ENCODE data around the gene PDE4C.
A peak's percentile ranks its signal among the peaks of the same experiment; 100 is the strongest.

PDE4C gene

DNA sequence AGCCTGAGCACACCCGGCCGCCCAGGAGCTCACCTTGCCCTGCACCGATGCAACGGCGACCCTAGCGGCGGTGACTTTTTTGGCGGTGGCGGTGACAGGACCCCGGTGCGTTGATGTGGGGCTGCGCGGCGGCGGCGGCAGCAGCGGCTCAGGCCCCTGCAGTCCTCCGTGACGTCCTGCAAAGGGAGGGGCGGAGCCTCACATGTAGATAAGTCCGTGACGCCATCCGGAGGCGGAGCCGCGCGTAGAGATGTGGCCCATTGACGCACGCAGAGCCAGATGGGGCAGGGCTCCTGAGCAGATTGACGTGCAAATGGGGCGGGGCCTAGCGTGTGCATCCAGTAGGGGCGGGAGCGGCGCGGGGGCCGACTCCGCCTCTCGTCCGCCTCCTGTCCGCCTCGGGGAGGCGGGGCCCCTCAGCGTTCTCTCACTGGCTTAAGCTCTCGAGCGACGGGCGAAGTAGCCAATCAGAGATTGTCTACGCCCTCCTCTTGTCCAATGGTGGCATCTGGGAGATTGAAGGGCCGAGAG lies 22.3 kb downstream of the PDE4C start, which contains the start of gene RAB3A:
RAB3A (minus strand) TSS at position 180 of the 531 bp plus-strand sequence. CDS start 1,302 bp downstream, outside the sequence.
- peak within 1 kb of the TSS; percentile 97 for H3K4me2 ChIP-seq (ENCODE audit: low read length)
- peaks cover 2% of the 10 kb centered on the region for H3K4me1 ChIP-seq
- TF ChIP-seq, protein P1, sequence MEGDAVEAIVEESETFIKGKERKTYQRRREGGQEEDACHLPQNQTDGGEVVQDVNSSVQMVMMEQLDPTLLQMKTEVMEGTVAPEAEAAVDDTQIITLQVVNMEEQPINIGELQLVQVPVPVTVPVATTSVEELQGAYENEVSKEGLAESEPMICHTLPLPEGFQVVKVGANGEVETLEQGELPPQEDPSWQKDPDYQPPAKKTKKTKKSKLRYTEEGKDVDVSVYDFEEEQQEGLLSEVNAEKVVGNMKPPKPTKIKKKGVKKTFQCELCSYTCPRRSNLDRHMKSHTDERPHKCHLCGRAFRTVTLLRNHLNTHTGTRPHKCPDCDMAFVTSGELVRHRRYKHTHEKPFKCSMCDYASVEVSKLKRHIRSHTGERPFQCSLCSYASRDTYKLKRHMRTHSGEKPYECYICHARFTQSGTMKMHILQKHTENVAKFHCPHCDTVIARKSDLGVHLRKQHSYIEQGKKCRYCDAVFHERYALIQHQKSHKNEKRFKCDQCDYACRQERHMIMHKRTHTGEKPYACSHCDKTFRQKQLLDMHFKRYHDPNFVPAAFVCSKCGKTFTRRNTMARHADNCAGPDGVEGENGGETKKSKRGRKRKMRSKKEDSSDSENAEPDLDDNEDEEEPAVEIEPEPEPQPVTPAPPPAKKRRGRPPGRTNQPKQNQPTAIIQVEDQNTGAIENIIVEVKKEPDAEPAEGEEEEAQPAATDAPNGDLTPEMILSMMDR (IDR thresholded peaks at IDR 0.05) = no peak
- peak within 1 kb of the TSS; percentile 97 for H3K4me3 ChIP-seq (ENCODE audit: low read depth, low read length)
- H3K79me2 ChIP-seq = peaks cover 8% of the 10 kb centered on the region
- peak within 1 kb of the TSS; percentile 93 for H3K27ac ChIP-seq
- peak within 1 kb of the TSS; percentile 78 for H3K9ac ChIP-seq
- peak within 1 kb of the TSS; percentile 96 for H2AFZ ChIP-seq
- H3K9me3 ChIP-seq (ENCODE audit: control insufficient read depth, low read length) = no peaks in the 10 kb centered on the region
- H3K36me3 ChIP-seq (ENCODE audit: control insufficient read depth, insufficient read depth, low read length) = no peaks in the 10 kb centered on the region
- no peaks in the 10 kb centered on the region for H3K27me3 ChIP-seq (ENCODE audit: control insufficient read depth, insufficient read depth, low read length)

- H3K27ac ChIP-seq = peak overlapping the region; percentile 65
- H2AFZ ChIP-seq = peak overlapping the region; percentile 75
- H3K4me2 ChIP-seq (ENCODE audit: low read length) = peak overlapping the region; percentile 97
- TF ChIP-seq, protein P1 (IDR thresholded peaks at IDR 0.05) = no peak
- no peaks in the 10 kb centered on the region for H3K9me3 ChIP-seq (ENCODE audit: control insufficient read depth, low read length)
- H3K79me2 ChIP-seq = peaks cover 8% of the 10 kb centered on the region
- H3K4me1 ChIP-seq = peaks cover 2% of the 10 kb centered on the region
- no peak overlapping the region for H3K9ac ChIP-seq
- H3K27me3 ChIP-seq (ENCODE audit: control insufficient read depth, insufficient read depth, low read length) = no peaks in the 10 kb centered on the region
- H3K36me3 ChIP-seq (ENCODE audit: control insufficient read depth, insufficient read depth, low read length) = no peaks in the 10 kb centered on the region
- peak overlapping the region; percentile 97 for H3K4me3 ChIP-seq (ENCODE audit: low read depth, low read length)
Observed at GRCh38 chr19:18203408-18203862, 22.8 kb downstream of the PDE4C start.

DNA sequence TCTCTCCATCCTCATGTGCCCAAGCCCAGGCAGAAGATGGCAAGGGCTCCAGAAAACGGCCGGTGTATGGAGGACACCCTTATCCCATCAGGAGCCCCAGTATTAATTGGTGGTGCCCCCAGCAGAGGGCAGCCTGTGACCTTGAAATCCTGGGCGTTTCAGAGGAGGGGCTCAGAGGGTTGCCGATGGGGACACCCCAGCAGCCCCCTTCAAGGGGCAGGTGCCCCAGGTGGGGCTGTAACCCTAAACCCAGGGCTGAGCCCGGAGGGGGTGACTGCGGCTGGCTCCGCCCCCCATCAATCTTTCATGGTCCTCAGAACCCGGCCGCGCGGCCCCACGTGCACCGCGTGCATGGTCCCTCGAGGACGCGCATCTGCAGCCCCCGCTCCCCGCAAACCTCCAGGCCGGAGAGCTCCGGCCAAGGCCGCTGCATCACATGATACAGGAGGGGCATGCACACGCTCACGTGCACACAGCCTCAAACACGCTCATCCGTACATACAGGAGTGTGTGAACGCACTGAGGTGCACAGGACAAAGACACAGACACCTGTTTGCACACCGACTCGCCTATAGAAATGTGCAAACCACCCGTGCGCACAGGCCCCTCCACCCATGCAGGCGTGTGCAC lies 23.3 kb downstream of the PDE4C start:
- H3K36me3 ChIP-seq (ENCODE audit: control insufficient read depth, insufficient read depth, low read length) = no peaks in the 10 kb centered on the region
- no peak overlapping the region for H3K27ac ChIP-seq
- H3K4me1 ChIP-seq = peaks cover 2% of the 10 kb centered on the region
- no peaks in the 10 kb centered on the region for H3K27me3 ChIP-seq (ENCODE audit: control insufficient read depth, insufficient read depth, low read length)
- peaks cover 8% of the 10 kb centered on the region for H3K79me2 ChIP-seq
- no peak overlapping the region for H3K9ac ChIP-seq
- peak overlapping the region; percentile 97 for H3K4me2 ChIP-seq (ENCODE audit: low read length)
- peak overlapping the region; percentile 97 for H3K4me3 ChIP-seq (ENCODE audit: low read depth, low read length)
- no peaks in the 10 kb centered on the region for H3K9me3 ChIP-seq (ENCODE audit: control insufficient read depth, low read length)
- TF ChIP-seq, protein P1 (IDR thresholded peaks at IDR 0.05) = peak; percentile 11
- H2AFZ ChIP-seq = no peak overlapping the region

DNA sequence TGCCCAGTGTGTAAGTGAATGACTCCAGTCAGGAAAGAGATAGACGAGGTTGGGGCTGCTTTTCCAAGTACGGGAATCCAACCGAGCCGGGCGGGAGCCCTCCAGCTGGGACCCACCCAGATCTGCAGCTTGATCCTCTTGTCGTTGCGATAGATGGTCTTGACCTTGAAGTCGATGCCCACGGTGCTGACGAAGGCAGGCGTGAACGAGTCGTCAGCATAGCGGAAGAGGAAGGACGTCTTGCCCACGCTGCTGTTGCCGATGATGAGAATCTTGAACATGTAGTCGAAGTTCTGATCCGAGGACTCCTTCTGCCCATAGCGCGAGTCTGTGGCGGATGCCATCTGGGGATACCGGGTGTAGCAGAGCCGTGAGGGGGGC lies 23.9 kb downstream of the PDE4C start:
- no peak overlapping the region for H3K27ac ChIP-seq
- TF ChIP-seq, protein P1 (IDR thresholded peaks at IDR 0.05) = no peak

More for the DNA sequence above, 23.9 kb downstream of the PDE4C start:
- no peak overlapping the region for H3K4me2 ChIP-seq (ENCODE audit: low read length)
- peak overlapping the region; percentile 97 for H3K4me3 ChIP-seq (ENCODE audit: low read depth, low read length)
- no peak overlapping the region for H3K9ac ChIP-seq
- H3K9me3 ChIP-seq (ENCODE audit: control insufficient read depth, low read length) = no peaks in the 10 kb centered on the region
- H3K27me3 ChIP-seq (ENCODE audit: control insufficient read depth, insufficient read depth, low read length) = no peaks in the 10 kb centered on the region
- H3K36me3 ChIP-seq (ENCODE audit: control insufficient read depth, insufficient read depth, low read length) = no peaks in the 10 kb centered on the region
- H3K79me2 ChIP-seq = peaks cover 8% of the 10 kb centered on the region
- H2AFZ ChIP-seq = no peak overlapping the region
- peaks cover 2% of the 10 kb centered on the region for H3K4me1 ChIP-seq

Measured in parathyroid adenoma (tissue), 2 donors.